GM23248 (cell line): ENCODE results near the gene S100B. TPM values are rescaled to one million over a fixed set of nuclear protein-coding genes. Genes with fewer than 3 reads are reported as not detected.

Source experiments
- DNase-seq: peaks from one replicate; pipeline ENCODE4 v3.0.0-alpha.2; 2015
- H2AFZ ChIP-seq: fragments of 200-600 bp; sonication (generic); 2 replicates; pipeline ENCODE4 v1.6.1; 2016; ENCODE audit warnings: antibody characterized with exemption
- H3F3A ChIP-seq: fragments of 200-600 bp; sonication (generic); 2 replicates; pipeline ENCODE4 v1.6.1; 2016; ENCODE audit warnings: mild to moderate bottlenecking, antibody characterized with exemption, mixed run types; ENCODE audit not compliant: insufficient read depth
- H3K27ac ChIP-seq: fragments of 200-600 bp; sonication (generic); 2 replicates; pipeline ENCODE4 v1.5.1; 2016; ENCODE audit warnings: mild to moderate bottlenecking
- H3K27me3 ChIP-seq: fragments of 200-600 bp; sonication (generic); replicated peaks from 2 replicates; pipeline ENCODE4 v1.6.1; 2016; ENCODE audit warnings: mild to moderate bottlenecking; ENCODE audit not compliant: insufficient read depth
- H3K36me3 ChIP-seq: fragments of 200-600 bp; sonication (generic); 2 replicates; pipeline ENCODE4 v1.6.1; 2016; ENCODE audit warnings: low read depth, mild to moderate bottlenecking
- H3K4me1 ChIP-seq: fragments of 200-600 bp; sonication (generic); 2 replicates; pipeline ENCODE4 v1.6.1; 2016; ENCODE audit warnings: mild to moderate bottlenecking; ENCODE audit not compliant: insufficient read depth
- H3K4me2 ChIP-seq: fragments of 200-600 bp; sonication (generic); one replicate; pipeline ENCODE4 v1.6.1; 2016; ENCODE audit warnings: mild to moderate bottlenecking; ENCODE audit not compliant: unreplicated experiment
- H3K4me3 ChIP-seq: fragments of 200-600 bp; sonication (generic); 2 replicates; pipeline ENCODE4 v1.5.1; 2016; ENCODE audit warnings: mild to moderate bottlenecking
- H3K79me2 ChIP-seq: fragments of 200-600 bp; sonication (generic); 2 replicates; pipeline ENCODE4 v1.6.1; 2016; ENCODE audit warnings: mild to moderate bottlenecking; ENCODE audit not compliant: insufficient read depth
- H3K9ac ChIP-seq: fragments of 200-600 bp; sonication (generic); 2 replicates; pipeline ENCODE4 v1.6.1; 2016; ENCODE audit warnings: mild to moderate bottlenecking
- H3K9me2 ChIP-seq: fragments of 200-600 bp; sonication (generic); 2 replicates; pipeline ENCODE4 v1.6.1; 2016; ENCODE audit warnings: mixed run types, mild to moderate bottlenecking, moderate library complexity; ENCODE audit not compliant: insufficient read depth
- H3K9me3 ChIP-seq: fragments of 200-600 bp; sonication (generic); one replicate; pipeline ENCODE4 v1.6.1; 2017; ENCODE audit warnings: low read depth
- H4K20me1 ChIP-seq: fragments of 200-600 bp; sonication (generic); 2 replicates; pipeline ENCODE4 v1.6.0; 2016; ENCODE audit not compliant: insufficient read depth
- EZH2 ChIP-seq: fragments of 200-600 bp; sonication (generic); IDR thresholded peaks from 2 replicates; pipeline ENCODE4 v1.6.1; 2018; ENCODE audit warnings: antibody characterized with exemption, mild to moderate bottlenecking; ENCODE audit not compliant: insufficient read depth, poor library complexity, severe bottlenecking
- EZH2phosphoT487 ChIP-seq: fragments of 200-600 bp; sonication (generic); IDR thresholded peaks from 2 replicates; pipeline ENCODE4 v1.6.1; 2018; ENCODE audit warnings: antibody characterized with exemption, moderate library complexity, mild to moderate bottlenecking, low read depth; ENCODE audit not compliant: insufficient read depth
- WGBS, 2 experiments: methylation state at CpG; one replicate each; pipeline ENCODE4 v1.1.6; 2015 to 2017; ENCODE audit warnings: low lambda C conversion rate in 2 of 2, low coverage in 1 of 2; ENCODE audit errors: missing lambda C conversion rate in 2 of 2; 5-methylcytosine and 5-hydroxymethylcytosine counted together
- in situ Hi-C: fragments of 300-500 bp; cut with MboI; formaldehyde crosslinking; loops from 2 replicates; pipeline ENCODE4 v1.15.0; 2020
- polyA plus RNA-seq: library from polyadenylated mRNA; unstranded; fragments of >200 nt; fragmentation: Nextera tagmentation; extraction: Ambion mirVana; gene quantifications from 2 replicates; pipeline ENCODE4 v1.2.1, GENCODE V29; 2016
- total RNA-seq: library from RNA; depleted of rRNA; stranded (reverse); fragments of >200 nt; shearing (Covaris generic); gene quantifications from 2 replicates; pipeline ENCODE4 v1.2.3, GENCODE V29; 2014; rRNA removed

The S100B gene
- total and polyA plus RNA-seq, 2 experiments from 2014 or later = not detected

- H3K36me3 ChIP-seq = peaks cover 17% of the 10 kb centered on the region; the same call in 1 of the 2 replicates
- no peak overlapping the region for H3K4me2 ChIP-seq
- H3K9me3 ChIP-seq = no peaks in the 10 kb centered on the region
- no peaks in the 10 kb centered on the region for H3K27me3 ChIP-seq
- no peak for DNase-seq
- WGBS, 2 experiments = 91% methylated on average over 20 to 24 of the region's 24 CpGs
- no peaks in the 10 kb centered on the region for H3F3A ChIP-seq
- H3K4me1 ChIP-seq = no peaks in the 10 kb centered on the region
- no peaks in the 10 kb centered on the region for H4K20me1 ChIP-seq
- no peak overlapping the region for H3K4me3 ChIP-seq
- TF ChIP-seq EZH2phosphoT487 (no peak), EZH2 (no peak)
- H2AFZ ChIP-seq = no peak overlapping the region
- H3K9ac ChIP-seq = no peak overlapping the region
- H3K9me2 ChIP-seq = no peaks in the 10 kb centered on the region
- no peaks in the 10 kb centered on the region for H3K79me2 ChIP-seq
- in situ Hi-C loops = no loop called here
- no peak overlapping the region for H3K27ac ChIP-seq
Observed at GRCh38 chr21:46551636-46552241, 53.1 kb downstream of the S100B start.

GRCh38 chr21:46550116-46550941 lies 54.6 kb downstream of the S100B start:
- no peak overlapping the region for H3K9ac ChIP-seq
- H3K4me2 ChIP-seq = no peak overlapping the region
- H3K9me2 ChIP-seq = no peaks in the 10 kb centered on the region
- no peaks in the 10 kb centered on the region for H4K20me1 ChIP-seq
- peaks cover 15% of the 10 kb centered on the region; the same call in 1 of the 2 replicates for H3K36me3 ChIP-seq
- no peak for DNase-seq
- no peaks in the 10 kb centered on the region for H3K4me1 ChIP-seq
- H3K9me3 ChIP-seq = no peaks in the 10 kb centered on the region
- no peak for TF ChIP-seq EZH2phosphoT487
- in situ Hi-C loops = no loop called here
- H3K4me3 ChIP-seq = no peak overlapping the region
- no peaks in the 10 kb centered on the region for H3K27me3 ChIP-seq
- H3K79me2 ChIP-seq = no peaks in the 10 kb centered on the region
- WGBS, 2 experiments = 89 to 90% methylated on average over 12 of the region's 12 CpGs
- H3F3A ChIP-seq = no peaks in the 10 kb centered on the region
- no peak overlapping the region for H3K27ac ChIP-seq
- no peak overlapping the region for H2AFZ ChIP-seq

- peaks cover 15% of the 10 kb centered on the region; the same call in 1 of the 2 replicates for H3K36me3 ChIP-seq
Observed at GRCh38 chr21:46549650-46550049, 55.2 kb downstream of the S100B start.

More at GRCh38 chr21:46549650-46550049, 55.2 kb downstream of the S100B start:
- Histone ChIP-seq H3K79me2 (no peaks in the 10 kb centered on the region), H3K4me2 (no peak overlapping the region), H3K9ac (no peak overlapping the region), H4K20me1 (no peaks in the 10 kb centered on the region), H3K9me2 (no peaks in the 10 kb centered on the region), H3F3A (no peaks in the 10 kb centered on the region), H3K9me3 (no peaks in the 10 kb centered on the region), H3K4me1 (no peaks in the 10 kb centered on the region), H3K27me3 (no peaks in the 10 kb centered on the region), H3K4me3 (no peak overlapping the region), H2AFZ (no peak overlapping the region), H3K27ac (no peak overlapping the region)
- TF ChIP-seq EZH2phosphoT487 (no peak), EZH2 (no peak)
- in situ Hi-C loops = no loop called here
- no peak for DNase-seq
- 92 to 93% methylated on average over 18 of the region's 18 CpGs for WGBS, 2 experiments

Other genes starting within 250 kb of the S100B start
- 13.1 and 14.3 TPM in 2 replicates for gene DIP2A, start 146.2 kb downstream of the S100B start, total RNA-seq
- gene DIP2A, start 146.2 kb downstream of the S100B start, polyA plus RNA-seq = 9.8 and 12.5 TPM in 2 replicates
- gene PRMT2, start 30.6 kb upstream of the S100B start, total RNA-seq = 130 and 171 TPM in 2 replicates
- gene PRMT2, start 30.6 kb upstream of the S100B start, polyA plus RNA-seq = 145 and 146 TPM in 2 replicates